Right kidney (tissue), 1 donor: ENCODE data around the gene UFSP2.

Experiments
- DNase-seq: peaks from one replicate; pipeline ENCODE4 v3.0.0-alpha.2; 2016

The UFSP2 gene

DNA sequence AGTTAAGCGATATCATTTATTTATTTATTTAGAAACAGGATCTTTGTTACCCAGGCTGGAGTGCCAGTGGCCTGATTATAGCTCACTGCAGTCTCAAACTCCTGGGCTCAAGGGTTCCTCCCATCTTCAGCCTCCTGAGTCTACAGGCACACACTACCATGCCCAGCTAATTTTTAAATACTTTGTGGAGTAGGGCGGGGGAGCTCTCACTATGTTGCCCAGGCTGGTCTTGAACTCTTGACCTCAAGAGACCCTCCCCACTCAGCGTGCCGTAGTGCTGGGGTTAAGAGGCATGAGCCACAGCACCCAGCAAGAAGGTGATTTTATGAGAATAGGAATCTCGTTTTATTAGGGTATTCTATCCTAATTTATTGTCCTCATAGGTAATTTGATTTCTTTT, 3.9 kb upstream of the UFSP2 start:
- no peak for DNase-seq

DNA sequence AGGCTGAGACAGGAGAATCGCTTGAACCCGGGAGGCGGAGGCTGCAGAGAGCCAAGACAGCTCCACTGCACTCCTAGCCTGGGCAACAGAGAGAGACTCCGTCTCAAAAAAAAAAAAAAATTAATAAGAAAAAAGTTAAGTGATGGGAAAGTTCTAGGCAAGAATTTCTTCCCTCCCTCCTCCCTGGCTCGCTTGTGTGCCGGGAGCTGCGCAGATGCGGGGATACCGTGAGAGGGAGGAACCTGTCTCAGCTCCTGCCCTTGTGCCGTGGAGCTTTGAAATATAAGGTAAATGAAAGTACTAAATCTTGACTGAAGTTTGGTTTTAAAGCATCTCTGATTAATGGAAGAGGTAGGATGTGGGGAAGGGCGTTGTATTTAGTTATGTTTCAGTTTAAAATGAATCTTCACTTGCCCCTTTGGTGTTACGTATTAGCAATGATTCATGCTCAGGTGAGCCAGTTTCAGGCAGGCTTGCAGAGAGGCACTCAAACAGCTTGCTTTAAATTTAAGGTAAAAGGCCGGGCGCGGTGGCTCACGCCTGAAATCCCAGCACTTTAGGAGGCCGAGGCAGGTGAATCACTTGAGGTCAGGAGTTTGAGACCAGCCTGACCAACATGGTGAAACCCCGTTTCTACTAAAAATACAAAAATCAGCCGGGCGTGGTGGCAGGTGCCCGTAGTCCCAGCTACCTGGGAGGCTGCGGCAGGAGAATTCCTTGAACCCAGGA, 1.4 kb upstream of the UFSP2 start:
- DNase-seq, result peak; percentile 18

DNA sequence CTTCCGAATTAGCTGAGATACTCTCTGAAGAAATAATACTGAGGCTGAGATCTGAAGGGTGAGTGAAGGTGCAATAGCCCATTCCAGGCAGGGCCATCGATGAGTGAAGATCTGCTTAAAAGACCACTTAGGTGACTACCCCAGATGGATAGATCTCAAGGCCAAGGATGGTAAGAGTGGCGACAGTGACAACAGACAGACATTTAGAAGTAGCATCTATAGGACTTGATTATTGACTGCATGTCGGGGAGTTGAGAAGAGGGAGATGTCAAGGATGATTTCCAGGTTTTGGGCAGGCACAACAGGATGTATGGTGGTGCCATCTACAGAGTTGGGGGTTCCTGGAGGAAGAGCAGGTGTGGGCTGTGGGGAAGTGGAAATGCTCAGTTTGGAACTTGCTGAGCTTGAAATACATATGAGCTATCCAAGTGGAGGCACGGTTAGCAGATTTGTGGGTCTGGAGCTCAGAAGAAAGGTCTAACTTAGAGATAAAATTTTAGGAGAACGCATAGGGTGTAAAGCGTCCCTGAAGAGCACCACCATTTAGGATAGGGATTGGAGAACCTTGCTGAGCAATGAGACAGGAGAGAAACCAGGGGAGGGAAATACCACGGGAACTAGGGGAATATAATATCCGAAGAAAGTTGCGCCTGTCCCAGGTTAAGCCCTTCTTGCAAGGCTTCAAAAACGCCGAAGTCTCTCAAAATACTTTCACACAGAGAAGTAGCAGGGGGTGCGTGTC, 688 bp downstream of the UFSP2 start:
- no peak for DNase-seq

DNA sequence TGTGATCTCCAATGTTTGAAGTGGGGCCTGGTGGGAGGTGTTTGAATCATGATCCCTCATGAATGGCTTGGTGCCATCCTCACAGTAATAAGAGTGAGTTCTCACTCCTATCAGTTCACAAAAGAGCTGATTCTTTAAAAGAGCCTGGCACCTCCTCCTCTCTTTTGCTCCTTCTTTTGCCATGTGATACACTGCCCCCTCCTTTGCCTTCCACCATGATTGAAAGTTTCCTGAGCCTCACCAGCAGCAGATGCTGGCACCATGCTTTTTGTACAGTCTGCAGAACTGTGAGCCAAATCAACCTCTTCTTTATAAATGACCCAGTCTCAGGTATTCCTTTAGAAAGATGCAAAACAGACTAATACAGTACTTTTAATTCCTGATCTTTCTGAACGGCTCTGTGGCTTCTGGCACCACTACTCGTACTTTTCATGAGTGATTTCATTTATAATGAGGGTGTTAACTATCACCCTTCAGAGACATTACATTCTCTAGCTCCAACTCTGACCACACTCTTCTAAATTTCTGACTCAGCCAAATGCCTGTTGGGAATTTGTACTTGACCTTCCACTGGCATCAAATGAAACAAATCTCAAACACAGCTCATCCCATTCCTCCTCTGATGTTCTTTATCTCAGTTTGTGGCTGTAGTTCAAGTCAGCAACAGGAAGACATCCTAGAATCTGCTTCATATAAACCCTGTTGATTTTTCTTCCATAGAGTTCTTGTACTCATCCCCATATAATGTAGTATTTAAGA, 4.2 kb downstream of the UFSP2 start:
- no peak for DNase-seq

DNA sequence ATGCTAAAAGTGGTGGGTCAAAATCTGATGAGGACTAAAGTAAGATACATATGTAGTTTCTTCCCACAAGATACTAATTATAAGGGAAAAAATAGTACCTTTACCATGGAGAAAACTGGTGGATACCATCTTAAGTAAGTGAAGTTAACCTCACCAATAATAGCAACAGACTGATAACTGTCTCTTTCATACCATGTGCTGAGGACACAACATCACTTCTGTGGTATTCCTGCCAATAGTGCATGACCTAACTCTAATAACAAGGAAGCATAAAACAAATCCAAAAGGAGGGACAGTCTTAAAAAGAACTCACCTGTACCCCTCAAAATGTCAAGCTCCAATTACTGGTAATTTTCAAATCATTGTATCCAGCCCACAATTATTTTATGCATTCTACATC, 8.8 kb downstream of the UFSP2 start:
- DNase-seq, result no peak

DNA sequence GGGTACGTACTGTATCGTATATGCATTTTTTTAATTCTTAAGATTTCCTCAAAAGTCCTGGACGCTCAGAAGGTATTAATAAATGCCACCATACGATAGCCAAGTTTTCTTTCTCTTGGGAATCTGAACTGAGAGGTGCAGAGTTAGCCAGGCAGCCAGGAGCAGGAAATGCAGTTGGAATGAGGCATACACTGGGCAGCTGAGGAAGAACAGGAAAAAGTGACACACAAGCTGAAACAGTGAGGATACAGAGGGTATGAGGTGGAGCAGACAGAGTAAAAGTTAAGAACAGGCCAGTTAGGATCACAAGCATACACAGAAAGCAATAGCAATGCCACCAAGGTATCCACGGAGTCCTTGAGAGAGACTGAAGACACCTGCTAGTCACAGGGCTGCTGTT, 13.4 kb downstream of the UFSP2 start:
- no peak for DNase-seq

DNA sequence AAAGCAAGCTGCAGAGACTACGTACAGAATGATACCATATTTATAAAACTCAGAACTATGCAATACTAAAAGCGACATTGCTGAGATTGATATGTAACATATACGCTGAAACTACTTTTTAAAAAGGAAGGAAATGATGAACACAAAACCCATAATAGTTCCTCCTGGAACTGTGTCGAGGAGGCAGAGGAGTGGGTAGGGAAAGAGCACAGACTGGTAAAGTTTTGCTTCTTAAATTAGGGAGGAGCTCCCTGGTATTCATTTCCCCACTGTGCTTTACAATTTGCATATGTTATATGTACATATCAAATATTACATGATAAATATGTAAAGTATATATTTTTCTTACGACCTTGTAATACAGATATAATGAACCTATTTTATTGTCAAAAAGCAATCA, 13.9 kb downstream of the UFSP2 start:
- no peak for DNase-seq

DNA sequence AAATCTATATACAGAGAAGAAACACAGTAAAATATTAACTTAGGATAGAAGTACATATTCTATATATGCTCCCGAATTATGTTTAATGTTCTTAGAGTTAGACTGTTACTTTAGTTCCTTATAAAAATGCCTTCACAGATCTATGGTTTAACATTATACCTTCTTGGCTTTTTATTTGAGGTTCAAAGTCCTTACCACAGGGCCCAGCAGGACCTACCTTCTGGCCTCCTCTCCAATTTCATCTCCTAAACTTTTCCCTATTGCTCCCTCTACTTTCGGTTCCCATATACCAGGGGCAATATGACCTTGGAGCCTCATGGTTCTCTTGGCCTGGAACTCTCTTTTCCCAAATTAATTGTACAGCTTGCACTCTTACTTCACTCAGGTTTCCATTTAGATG, 17.3 kb downstream of the UFSP2 start:
- DNase-seq, result no peak

DNA sequence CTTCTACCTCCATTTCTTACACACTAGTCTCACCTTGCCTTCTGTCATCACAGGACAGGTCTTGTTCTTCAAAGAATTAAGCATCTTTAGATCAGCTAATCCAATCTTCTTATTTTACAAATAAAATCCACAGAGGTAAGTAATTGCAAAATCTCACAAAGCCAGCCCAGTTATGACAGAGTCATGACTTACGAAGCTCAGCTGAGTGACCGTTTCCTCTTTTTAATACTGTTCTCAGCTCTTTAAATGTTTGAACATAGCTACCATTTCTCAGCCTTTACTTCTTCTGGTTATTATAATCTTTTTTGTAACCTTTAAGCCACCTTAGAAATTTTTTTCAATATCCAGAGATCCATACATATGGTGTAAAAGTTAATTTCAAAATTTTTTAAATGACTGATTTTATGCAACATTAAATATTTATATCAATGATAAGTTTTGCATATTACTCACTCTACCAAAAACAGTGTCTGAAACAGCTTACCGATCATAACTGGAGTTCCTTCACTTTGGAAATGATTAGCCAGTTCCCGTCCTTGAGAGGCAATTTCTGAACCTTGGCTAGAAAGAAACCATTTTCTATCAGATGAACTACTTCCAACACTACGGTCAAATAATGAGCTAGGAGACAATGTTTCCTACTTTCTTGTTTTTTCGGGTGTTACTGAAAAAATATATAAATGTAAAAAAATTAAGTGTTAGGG, 20.3 kb downstream of the UFSP2 start:
- DNase-seq, result no peak

DNA sequence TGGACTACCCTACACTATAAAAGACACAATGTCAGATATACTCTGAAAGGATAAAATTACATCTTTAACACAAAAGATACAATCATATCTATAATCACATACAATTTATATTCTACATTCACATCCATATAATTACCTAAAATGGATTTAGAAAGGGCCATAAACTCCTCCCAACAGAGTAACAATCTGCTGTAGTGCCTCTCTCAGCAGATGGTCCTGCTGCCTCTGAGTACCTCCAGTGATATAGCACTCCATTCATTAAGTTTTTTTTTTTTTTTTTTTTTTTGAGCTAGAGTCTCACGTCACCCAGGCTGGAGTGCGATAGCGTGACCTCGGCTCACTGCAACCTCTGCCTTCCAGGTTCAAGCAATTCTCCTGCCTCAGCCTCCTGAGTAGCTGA, 21.7 kb downstream of the UFSP2 start:
- DNase-seq, result no peak

DNA sequence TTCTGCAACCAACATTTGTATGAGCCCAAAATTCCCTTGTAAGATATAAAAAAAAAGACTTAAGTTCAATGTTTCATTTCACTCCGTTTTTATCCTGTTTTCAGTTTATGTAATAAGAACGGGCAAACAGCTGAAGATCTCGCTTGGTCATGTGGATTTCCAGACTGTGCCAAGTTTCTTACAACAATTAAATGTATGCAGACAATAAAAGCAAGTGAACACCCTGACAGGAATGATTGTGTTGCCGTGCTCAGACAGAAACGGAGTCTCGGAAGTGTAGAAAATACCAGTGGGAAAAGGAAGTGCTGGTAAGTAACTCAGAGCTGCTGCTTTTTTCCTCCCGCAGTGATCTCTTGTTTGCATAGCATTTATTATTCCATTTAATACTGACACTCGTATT, 26.3 kb downstream of the UFSP2 start:
- no peak for DNase-seq

DNA sequence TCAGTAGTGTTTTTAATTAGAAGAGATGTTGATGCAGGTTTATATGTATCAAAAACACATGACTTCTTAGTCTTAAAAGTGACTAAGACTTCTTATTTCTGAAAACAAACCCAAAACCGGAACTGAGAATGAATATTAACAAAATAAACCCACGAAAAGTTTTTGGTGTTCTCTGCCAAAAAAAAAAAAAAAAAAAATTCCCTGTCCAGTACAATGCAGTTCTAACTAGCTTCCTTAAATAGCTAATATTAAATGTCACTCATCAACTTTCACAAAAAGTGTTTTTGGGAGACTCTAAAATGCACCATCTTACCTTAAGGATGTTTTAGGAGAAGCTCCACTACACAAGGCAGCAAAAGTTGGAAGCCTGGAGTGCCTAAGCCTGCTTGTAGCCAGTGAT, 27.1 kb downstream of the UFSP2 start:
- no peak for DNase-seq

DNA sequence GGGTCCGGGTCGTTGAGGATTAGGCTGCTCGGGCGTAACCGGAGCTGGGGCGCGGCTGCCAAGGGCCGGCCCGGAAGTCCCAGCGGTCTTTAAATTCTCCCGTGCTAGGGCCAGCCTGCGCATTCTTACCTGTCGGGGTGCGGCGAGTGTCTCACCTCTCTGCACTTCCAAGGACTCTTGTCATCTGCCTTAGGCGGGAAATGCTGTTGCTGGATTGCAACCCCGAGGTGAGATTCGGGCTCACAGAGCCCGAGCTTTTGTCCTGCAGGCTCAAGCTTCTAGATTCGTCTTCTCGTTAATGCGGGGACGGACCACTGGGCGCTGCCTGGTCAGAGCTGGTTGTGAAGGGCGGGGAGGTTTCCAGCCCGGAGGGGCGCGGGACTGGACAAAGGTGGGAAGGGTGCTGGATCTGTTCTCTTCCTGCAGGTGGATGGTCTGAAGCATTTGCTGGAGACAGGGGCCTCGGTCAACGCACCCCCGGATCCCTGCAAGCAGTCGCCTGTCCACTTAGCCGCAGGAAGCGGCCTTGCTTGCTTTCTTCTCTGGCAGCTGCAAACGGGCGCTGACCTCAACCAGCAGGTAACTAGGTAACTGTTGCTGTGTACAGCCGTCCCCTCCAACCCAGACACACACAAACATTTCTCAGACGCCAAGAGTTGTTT, 28.9 kb downstream of the UFSP2 start, which contains the start of gene ANKRD37:
Gene ANKRD37 (plus strand): TSS at position 118 of the 662 bp plus-strand sequence. CDS start 83 bp downstream, at position 201.
- DNase-seq, result peak; percentile 94

DNA sequence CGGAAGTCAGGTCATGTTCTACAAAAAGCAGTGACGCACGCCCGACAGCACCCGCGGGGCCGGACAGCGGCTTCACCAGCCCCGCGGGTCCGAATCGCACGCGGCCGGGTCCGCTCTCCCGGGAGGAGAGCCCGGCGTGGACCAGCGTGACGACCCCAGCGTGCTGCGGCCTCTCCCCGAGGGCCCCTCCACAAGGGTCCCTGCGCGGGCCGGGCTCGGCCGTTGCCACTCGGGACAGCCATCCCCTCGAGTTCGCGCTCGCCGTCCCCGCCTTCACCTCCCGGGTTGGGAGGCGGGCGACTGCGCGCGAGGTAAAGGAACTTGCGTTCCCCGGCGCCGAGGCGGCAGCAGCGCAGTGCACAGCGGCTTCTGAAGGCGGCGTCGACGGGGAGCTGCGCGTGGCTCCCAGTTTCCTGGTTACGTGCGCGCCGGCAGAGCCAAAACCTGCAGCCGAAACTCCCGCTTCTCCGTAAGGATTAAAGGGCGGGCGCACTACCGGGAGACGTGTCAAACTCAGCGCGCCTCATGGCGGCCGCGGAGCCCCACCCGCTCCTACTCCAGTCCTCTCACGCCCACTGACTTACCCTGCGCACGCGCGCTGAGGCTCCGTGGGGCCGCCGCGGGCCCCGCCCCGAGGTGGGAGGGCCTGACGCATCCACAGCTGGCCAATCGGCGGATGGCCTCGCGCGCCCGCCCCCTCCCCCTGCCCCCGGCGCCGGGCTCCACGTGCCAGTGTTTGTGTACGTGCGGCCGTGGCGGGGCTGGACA, 29.6 kb downstream of the UFSP2 start:
- DNase-seq, result peak; percentile 96

DNA sequence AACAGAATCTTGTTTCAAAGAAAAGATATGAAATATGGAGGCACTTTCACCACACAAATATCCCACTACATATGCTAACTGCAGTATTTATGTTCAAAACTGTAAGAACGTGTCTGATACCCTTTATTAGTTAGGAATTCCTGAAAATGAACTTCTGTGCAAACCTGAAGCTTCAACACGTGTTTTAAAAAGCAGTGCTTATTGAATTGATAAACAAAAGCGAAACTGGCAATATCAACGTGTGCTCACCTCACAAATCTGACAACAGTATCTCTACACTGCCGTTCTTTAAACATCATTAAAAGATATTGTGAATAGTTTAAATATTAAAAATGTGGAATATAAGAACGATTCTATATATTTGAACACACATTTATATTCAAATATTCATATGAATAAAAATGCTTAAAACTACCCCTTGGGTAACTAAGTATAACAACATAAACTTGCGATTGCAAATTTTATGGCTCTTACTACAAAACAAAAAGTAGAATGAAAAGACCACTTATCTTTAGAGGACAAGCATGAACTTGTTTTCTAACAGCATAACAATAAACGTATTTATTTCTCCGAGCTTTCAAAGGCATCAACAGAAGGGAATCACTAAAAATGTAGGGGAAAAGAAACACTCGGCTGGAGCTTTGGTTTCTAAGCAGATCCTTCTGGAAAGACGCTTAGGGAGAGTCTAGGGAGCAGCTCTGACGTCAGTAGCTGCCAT, 30.4 kb downstream of the UFSP2 start, which contains the start of gene LRP2BP:
Gene LRP2BP (minus strand): TSS at position 687 of the 718 bp plus-strand sequence. CDS start 17,738 bp downstream, outside the sequence.
- no peak for DNase-seq

DNA sequence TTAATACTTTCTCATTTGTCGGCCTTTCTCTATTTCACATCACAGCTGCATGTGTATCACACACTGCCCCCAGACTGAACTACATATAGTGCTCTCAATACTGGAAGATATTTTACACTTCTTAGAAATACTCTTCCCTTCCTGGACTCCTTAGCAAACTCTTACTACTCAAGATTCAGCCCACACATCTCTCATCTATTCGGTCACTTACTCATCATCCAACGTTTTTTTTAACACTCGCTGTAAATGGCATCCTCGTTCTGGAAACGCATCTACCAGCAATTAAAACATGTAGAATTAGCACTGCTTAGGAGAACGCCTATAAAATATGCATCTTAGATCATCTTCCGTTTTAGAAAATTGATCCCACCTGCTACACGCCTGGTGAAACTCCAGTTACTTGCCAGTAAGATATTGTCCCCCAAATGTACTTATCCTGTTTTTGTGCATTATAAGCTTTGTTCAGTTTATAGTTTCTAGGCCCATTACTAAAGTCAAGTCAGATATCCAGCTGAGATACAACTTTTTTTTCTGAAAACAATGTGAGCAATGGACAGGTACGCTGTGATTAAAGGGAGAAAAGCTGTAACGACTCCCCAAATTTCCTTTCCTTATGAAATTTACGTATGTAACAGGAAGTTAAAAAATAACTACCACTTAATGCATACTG, 31.1 kb downstream of the UFSP2 start:
- no peak for DNase-seq

DNA sequence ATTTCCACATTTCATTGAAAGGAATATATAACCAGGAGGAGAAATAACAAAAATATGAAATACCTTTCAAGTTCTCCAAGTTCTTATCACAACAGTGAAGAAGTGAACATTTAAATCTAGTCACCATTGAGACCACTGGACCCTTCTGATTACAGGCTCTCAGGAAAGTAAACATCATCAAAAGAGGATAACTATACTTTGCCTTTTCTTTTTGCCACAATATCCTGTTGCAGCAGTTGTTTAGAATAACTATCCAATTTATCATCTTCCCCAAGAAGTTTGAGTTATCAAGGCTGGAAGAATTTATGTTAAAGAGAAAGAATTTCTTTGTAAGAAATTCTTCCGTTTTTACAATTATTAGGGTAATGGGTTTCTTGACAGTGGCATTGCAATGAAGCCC, 33.6 kb downstream of the UFSP2 start:
- no peak for DNase-seq

DNA sequence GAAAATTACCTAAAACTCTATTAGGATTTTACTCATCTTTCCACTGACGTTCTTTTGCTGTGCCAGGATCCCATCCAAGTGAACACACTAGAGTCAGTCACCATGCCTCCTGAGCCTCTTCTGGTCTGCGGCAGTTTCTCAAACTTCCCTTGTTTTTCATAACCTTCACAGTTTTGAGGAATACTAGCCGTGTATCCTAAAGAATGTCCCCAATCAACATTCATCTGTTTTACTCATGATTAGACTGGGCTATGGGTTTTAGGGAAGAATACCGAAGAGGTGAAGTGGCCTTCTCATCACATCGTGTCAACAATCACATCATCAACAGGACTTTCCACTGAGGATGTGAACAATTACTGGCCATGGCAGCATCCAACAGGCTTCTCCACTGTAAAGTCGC, 34.8 kb downstream of the UFSP2 start:
- no peak for DNase-seq

DNA sequence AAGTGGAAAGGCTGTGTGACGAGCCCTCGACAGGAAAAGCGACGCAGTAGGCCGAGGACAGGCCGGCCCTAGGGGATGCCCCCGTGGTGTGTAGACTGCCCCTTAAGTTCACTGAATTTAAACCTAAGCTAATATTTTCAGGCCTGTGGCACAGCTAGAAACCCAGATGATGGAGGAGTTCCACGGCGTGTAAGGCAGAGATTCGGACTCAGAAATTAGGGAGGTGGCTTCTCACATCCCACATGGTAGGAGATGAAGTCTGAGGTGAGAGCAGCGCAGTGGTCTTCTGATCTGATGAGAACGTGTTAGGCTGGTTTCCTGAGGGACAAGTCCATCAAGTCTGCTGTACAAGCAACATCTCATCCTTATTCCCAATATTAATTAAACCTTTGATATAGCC, 37.8 kb downstream of the UFSP2 start:
- DNase-seq, result no peak

DNA sequence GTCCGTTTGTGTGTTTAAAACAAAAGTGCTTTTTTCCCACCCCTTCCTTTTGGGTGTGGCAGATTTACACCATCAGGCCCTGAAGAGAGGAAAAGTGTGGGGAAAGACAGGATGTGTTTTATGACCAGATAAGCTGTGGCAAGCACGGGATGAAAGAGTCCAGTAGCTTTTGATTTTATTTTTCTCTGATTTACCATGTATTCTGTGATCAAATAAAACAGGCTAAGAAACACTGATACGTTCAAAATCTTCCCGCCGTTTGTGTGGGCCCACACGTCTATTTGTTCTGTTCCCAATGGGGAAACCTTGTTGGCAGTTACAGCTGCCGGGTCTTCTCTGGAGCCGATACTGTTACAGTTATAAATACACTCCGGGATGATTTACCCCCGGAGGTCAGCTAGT, 40.8 kb downstream of the UFSP2 start:
- peak; percentile 29 for DNase-seq
